Activated naive CD4-positive, alpha-beta T cell treated with anti-CD3 and anti-CD28 coated beads for 36 hours (primary cell): ENCODE data around the gene GPRIN3. TPM values are rescaled to one million over a fixed set of nuclear protein-coding genes. Genes with fewer than 3 reads are reported as not detected.

Experiments used
- CTCF ChIA-PET: fragments of 350-600 bp; sonication (Branson Sonifier 250); formaldehyde crosslinking; loops from one replicate; lab custom pipeline; 2021; ENCODE audit warnings: antibody characterized with exemption; lab: Charles Lee
- DNase-seq: peaks from one replicate; pipeline ENCODE4 v3.0.0-alpha.2; 2020
- H3K27ac Mint-ChIP-seq: one replicate; pipeline ENCODE4 v1.8.0; 2021; ENCODE audit warnings: mild to moderate bottlenecking, mixed read lengths
- H3K27me3 Mint-ChIP-seq: one replicate; pipeline ENCODE4 v1.8.0; 2021; ENCODE audit warnings: low read depth, mixed read lengths
- H3K36me3 Mint-ChIP-seq: one replicate; pipeline ENCODE4 v1.8.0; 2021; ENCODE audit warnings: low read depth, mixed read lengths
- H3K4me1 Mint-ChIP-seq: one replicate; pipeline ENCODE4 v1.8.0; 2021; ENCODE audit warnings: low read depth, mixed read lengths
- H3K4me3 Mint-ChIP-seq: one replicate; pipeline ENCODE4 v1.8.0; 2021; ENCODE audit warnings: mild to moderate bottlenecking, moderate library complexity, mixed read lengths
- H3K9me3 Mint-ChIP-seq: one replicate; pipeline ENCODE4 v1.8.0; 2021; ENCODE audit warnings: mixed read lengths
- intact Hi-C: fragments of 100-400 bp; cut with micrococcal nuclease; formaldehyde crosslinking; loops from one replicate; pipeline ENCODE4 v1.15.1; 2023
- total RNA-seq, 2 experiments: library from RNA; stranded (reverse); gene quantifications; one replicate each; pipeline ENCODE4 v1.2.3, GENCODE V29; 2021

GPRIN3 gene
- total RNA-seq, 2 experiments from 2014 or later, result 8.6 to 8.8 TPM

GRCh38 chr4:89299153-89299791, 8.3 kb downstream of the GPRIN3 start:
- peak; percentile 19 for DNase-seq
- intact Hi-C loops, result loop anchor here (5.0 to 10.0 kb wide), 8 partner anchors 133 to 1014 kb away; partner anchors contain the start of genes HERC3, HERC5, PPM1K and TIGD2

GRCh38 chr4:89298788-89299152, 8.8 kb downstream of the GPRIN3 start:
- peak overlapping the region; percentile 94 for H3K27ac Mint-ChIP-seq

More at GRCh38 chr4:89299153-89299791, 8.3 kb downstream of the GPRIN3 start:
- peaks cover 3% of the 10 kb centered on the region for H3K36me3 Mint-ChIP-seq
- CTCF ChIA-PET, result interaction anchor here (0.9 to 4.7 kb wide), 8 partner anchors 8 to 139 kb away, joined by 3 to 20 read pairs (median 6); no protein-coding TSS in a partner anchor
- peak overlapping the region; percentile 94 for H3K27ac Mint-ChIP-seq
- H3K27me3 Mint-ChIP-seq, result no peaks in the 10 kb centered on the region
- no peaks in the 10 kb centered on the region for H3K9me3 Mint-ChIP-seq
- H3K4me1 Mint-ChIP-seq, result peaks cover 75% of the 10 kb centered on the region
- peak overlapping the region; percentile 74 for H3K4me3 Mint-ChIP-seq

GRCh38 chr4:89298155-89298554, 9.4 kb downstream of the GPRIN3 start:
- Mint-ChIP-seq H3K27ac (peak overlapping the region; percentile 82), H3K36me3 (no peaks in the 10 kb centered on the region), H3K9me3 (no peaks in the 10 kb centered on the region), H3K4me3 (peak overlapping the region; percentile 47), H3K4me1 (peaks cover 78% of the 10 kb centered on the region), H3K27me3 (no peaks in the 10 kb centered on the region)
- DNase-seq, result peak; percentile 68
- intact Hi-C loops, result loop anchor here (1.0 to 10.0 kb wide), 9 partner anchors 9 to 1013 kb away; partner anchors contain the start of genes GPRIN3, HERC3, HERC5 and PPM1K
- CTCF ChIA-PET, result interaction anchor here (1.3 to 4.7 kb wide), 4 partner anchors 15 to 72 kb away, joined by 5 to 20 read pairs (median 10); no protein-coding TSS in a partner anchor

More at GRCh38 chr4:89298788-89299152, 8.8 kb downstream of the GPRIN3 start:
- Mint-ChIP-seq H3K4me3 (peak overlapping the region; percentile 74), H3K36me3 (peaks cover 1% of the 10 kb centered on the region), H3K4me1 (peaks cover 75% of the 10 kb centered on the region), H3K9me3 (no peaks in the 10 kb centered on the region), H3K27me3 (no peaks in the 10 kb centered on the region)
- CTCF ChIA-PET, result interaction anchor here (1.3 to 4.7 kb wide), 5 partner anchors 9 to 72 kb away, joined by 4 to 20 read pairs (median 9); no protein-coding TSS in a partner anchor
- intact Hi-C loops, result loop anchor here (1.0 to 10.0 kb wide), 9 partner anchors 9 to 1014 kb away; partner anchors contain the start of genes GPRIN3, HERC3, HERC5 and PPM1K
- peak; percentile 14 for DNase-seq

- H3K27me3 Mint-ChIP-seq, result no peaks in the 10 kb centered on the region
- H3K36me3 Mint-ChIP-seq, result no peaks in the 10 kb centered on the region
- H3K9me3 Mint-ChIP-seq, result no peaks in the 10 kb centered on the region
- no peak overlapping the region for H3K4me3 Mint-ChIP-seq
- CTCF ChIA-PET, result interaction anchor here (0.7 to 1.9 kb wide), 2 partner anchors 9 to 37 kb away, joined by 3 to 5 read pairs; no protein-coding TSS in a partner anchor
- peaks cover 77% of the 10 kb centered on the region for H3K4me1 Mint-ChIP-seq
- no peak for DNase-seq
- intact Hi-C loops, result loop anchor here (5.0 to 10.0 kb wide), 8 partner anchors 135 to 1012 kb away; partner anchors contain the start of genes HERC3, HERC5, PPM1K and TIGD2
- H3K27ac Mint-ChIP-seq, result peak overlapping the region; percentile 37
Measured at GRCh38 chr4:89296896-89297295, 10.7 kb downstream of the GPRIN3 start.

- H3K9me3 Mint-ChIP-seq, result no peaks in the 10 kb centered on the region
- DNase-seq, result no peak
- peaks cover 77% of the 10 kb centered on the region for H3K4me1 Mint-ChIP-seq
- H3K36me3 Mint-ChIP-seq, result no peaks in the 10 kb centered on the region
- H3K4me3 Mint-ChIP-seq, result no peak overlapping the region
- no peaks in the 10 kb centered on the region for H3K27me3 Mint-ChIP-seq
- peak overlapping the region; percentile 59 for H3K27ac Mint-ChIP-seq
- CTCF ChIA-PET, result interaction anchor here (0.7 to 1.9 kb wide), 3 partner anchors 9 to 64 kb away, joined by 3 to 5 read pairs (median 3); no protein-coding TSS in a partner anchor
- intact Hi-C loops, result loop anchor here (5.0 to 10.0 kb wide), 8 partner anchors 136 to 1012 kb away; partner anchors contain the start of genes HERC3, HERC5, PPM1K and TIGD2
Measured at GRCh38 chr4:89296399-89296798, 11.2 kb downstream of the GPRIN3 start.

- H3K9me3 Mint-ChIP-seq, result no peaks in the 10 kb centered on the region
- CTCF ChIA-PET, result interaction anchor here (0.9 to 2.5 kb wide), 6 partner anchors 10 to 70 kb away, joined by 3 to 13 read pairs (median 4); no protein-coding TSS in a partner anchor
- intact Hi-C loops, result loop anchor here (1.0 to 10.0 kb wide), 16 partner anchors 22 to 1011 kb away; partner anchors contain the start of genes HERC3, HERC5, PPM1K and TIGD2
- H3K27me3 Mint-ChIP-seq, result no peaks in the 10 kb centered on the region
- H3K27ac Mint-ChIP-seq, result peak overlapping the region; percentile 94
- peaks cover 78% of the 10 kb centered on the region for H3K4me1 Mint-ChIP-seq
- no peaks in the 10 kb centered on the region for H3K36me3 Mint-ChIP-seq
- peak; percentile 56 for DNase-seq
- H3K4me3 Mint-ChIP-seq, result peak overlapping the region; percentile 44
Measured at GRCh38 chr4:89295415-89295927, 12.1 kb downstream of the GPRIN3 start.

GRCh38 chr4:89294573-89295269, 12.9 kb downstream of the GPRIN3 start:
- intact Hi-C loops, result loop anchor here (1.0 to 10.0 kb wide), 20 partner anchors 9 to 1010 kb away; partner anchors contain the start of genes GPRIN3, HERC3, HERC5 and PPM1K

GRCh38 chr4:89293299-89293698, 14.3 kb downstream of the GPRIN3 start:
- no peaks in the 10 kb centered on the region for H3K9me3 Mint-ChIP-seq
- H3K36me3 Mint-ChIP-seq, result no peaks in the 10 kb centered on the region
- H3K4me1 Mint-ChIP-seq, result peaks cover 88% of the 10 kb centered on the region
- intact Hi-C loops, result loop anchor here (5.0 to 10.0 kb wide), 5 partner anchors 358 to 1008 kb away; partner anchors contain the start of genes HERC5 and PPM1K
- CTCF ChIA-PET, result interaction anchor here (0.5 to 2.5 kb wide), 4 partner anchors 9 to 149 kb away, joined by 3 to 13 read pairs (median 3); no protein-coding TSS in a partner anchor
- H3K27me3 Mint-ChIP-seq, result no peaks in the 10 kb centered on the region
- H3K27ac Mint-ChIP-seq, result peak overlapping the region; percentile 94
- H3K4me3 Mint-ChIP-seq, result peak overlapping the region; percentile 32
- DNase-seq, result no peak

More at GRCh38 chr4:89294573-89295269, 12.9 kb downstream of the GPRIN3 start:
- peaks cover 79% of the 10 kb centered on the region for H3K4me1 Mint-ChIP-seq
- no peaks in the 10 kb centered on the region for H3K27me3 Mint-ChIP-seq
- no peaks in the 10 kb centered on the region for H3K9me3 Mint-ChIP-seq
- CTCF ChIA-PET, result interaction anchor here (0.8 to 2.5 kb wide), 8 partner anchors 9 to 69 kb away, joined by 3 to 13 read pairs (median 5); no protein-coding TSS in a partner anchor
- peak overlapping the region; percentile 49 for H3K4me3 Mint-ChIP-seq
- no peaks in the 10 kb centered on the region for H3K36me3 Mint-ChIP-seq
- DNase-seq, result no peak
- peak overlapping the region; percentile 94 for H3K27ac Mint-ChIP-seq

GRCh38 chr4:89290727-89291516, 16.7 kb downstream of the GPRIN3 start:
- intact Hi-C loops, result loop anchor here (1.0 to 10.0 kb wide), 7 partner anchors 10 to 1006 kb away; partner anchors contain the start of genes HERC5 and PPM1K
- CTCF ChIA-PET, result interaction anchor here (0.6 to 1.8 kb wide), 5 partner anchors 9 to 151 kb away, joined by 3 to 6 read pairs (median 5); no protein-coding TSS in a partner anchor
- H3K27ac Mint-ChIP-seq, result peak overlapping the region; percentile 65
- no peaks in the 10 kb centered on the region for H3K9me3 Mint-ChIP-seq
- no peaks in the 10 kb centered on the region for H3K27me3 Mint-ChIP-seq
- H3K36me3 Mint-ChIP-seq, result no peaks in the 10 kb centered on the region
- no peak for DNase-seq
- H3K4me1 Mint-ChIP-seq, result peaks cover 91% of the 10 kb centered on the region
- peak overlapping the region; percentile 54 for H3K4me3 Mint-ChIP-seq

- Mint-ChIP-seq H3K27ac (peak overlapping the region; percentile 77), H3K9me3 (no peaks in the 10 kb centered on the region), H3K4me1 (peaks cover 93% of the 10 kb centered on the region), H3K4me3 (peak overlapping the region; percentile 56), H3K27me3 (no peaks in the 10 kb centered on the region), H3K36me3 (no peaks in the 10 kb centered on the region)
- DNase-seq, result no peak
- intact Hi-C loops, result loop anchor here (1.0 to 5.0 kb wide), 2 partner anchors 35 to 377 kb away; no protein-coding TSS in a partner anchor
- CTCF ChIA-PET, result interaction anchor here (0.5 to 1.8 kb wide), 8 partner anchors 10 to 607 kb away, joined by 3 to 5 read pairs (median 4); no protein-coding TSS in a partner anchor
Measured at GRCh38 chr4:89289312-89289711, 18.3 kb downstream of the GPRIN3 start.
